ENCODE measurements around the gene NHEJ1. TPM values are rescaled to one million over a fixed set of nuclear protein-coding genes. Genes with fewer than 3 reads are reported as not detected.
A peak's percentile ranks its signal among the peaks of the same experiment; 100 is the strongest.

The NHEJ1 gene
- total and polyA plus RNA-seq, 8 donors: 4.5 to 25.5 (median 11.8) TPM

DNA sequence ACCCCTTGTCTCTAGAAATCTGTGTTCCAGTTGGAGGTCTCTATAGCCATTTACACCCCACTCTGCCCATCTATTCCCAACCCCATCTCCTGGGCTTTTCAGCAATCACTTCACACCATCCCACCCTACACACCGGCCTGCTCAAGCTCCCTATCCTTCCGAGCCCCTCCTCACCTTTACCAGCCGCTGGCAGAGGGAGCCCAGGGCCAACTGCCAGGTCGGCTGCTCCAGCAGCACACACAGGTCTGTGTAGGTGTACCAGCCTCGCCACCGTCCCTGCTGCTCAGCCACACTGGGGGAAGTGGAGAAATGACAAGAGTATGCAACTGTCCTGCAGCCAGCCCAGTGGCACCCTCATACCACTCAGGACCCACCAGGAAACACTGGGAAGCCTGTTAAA is 12.6 kb upstream of the NHEJ1 start:
- no peak for DNase-seq
- 86 to 93% (median 90%) methylated on average over 6 of the region's 6 CpGs for WGBS, 5 donors
- Histone ChIP-seq H3K27ac (no peak overlapping the region), H3K4me3 (no peak overlapping the region), H3K27me3 (no peaks in the 10 kb centered on the region), H3K9me3 (no peaks in the 10 kb centered on the region), H3K4me1 (peaks cover 12 to 48% (median 35%) of the 10 kb centered on the region in 4 donors), H3K36me3 (peaks cover 32 to 39% (median 36%) of the 10 kb centered on the region in 4 donors)
- no peak for TF ChIP-seq POLR2A (IDR thresholded peaks at IDR 0.05)
- TF ChIP-seq EP300 (IDR thresholded peaks at IDR 0.05): no peak
- no peak for TF ChIP-seq POLR2AphosphoS5 (IDR thresholded peaks at IDR 0.05)
- TF ChIP-seq, protein P1, sequence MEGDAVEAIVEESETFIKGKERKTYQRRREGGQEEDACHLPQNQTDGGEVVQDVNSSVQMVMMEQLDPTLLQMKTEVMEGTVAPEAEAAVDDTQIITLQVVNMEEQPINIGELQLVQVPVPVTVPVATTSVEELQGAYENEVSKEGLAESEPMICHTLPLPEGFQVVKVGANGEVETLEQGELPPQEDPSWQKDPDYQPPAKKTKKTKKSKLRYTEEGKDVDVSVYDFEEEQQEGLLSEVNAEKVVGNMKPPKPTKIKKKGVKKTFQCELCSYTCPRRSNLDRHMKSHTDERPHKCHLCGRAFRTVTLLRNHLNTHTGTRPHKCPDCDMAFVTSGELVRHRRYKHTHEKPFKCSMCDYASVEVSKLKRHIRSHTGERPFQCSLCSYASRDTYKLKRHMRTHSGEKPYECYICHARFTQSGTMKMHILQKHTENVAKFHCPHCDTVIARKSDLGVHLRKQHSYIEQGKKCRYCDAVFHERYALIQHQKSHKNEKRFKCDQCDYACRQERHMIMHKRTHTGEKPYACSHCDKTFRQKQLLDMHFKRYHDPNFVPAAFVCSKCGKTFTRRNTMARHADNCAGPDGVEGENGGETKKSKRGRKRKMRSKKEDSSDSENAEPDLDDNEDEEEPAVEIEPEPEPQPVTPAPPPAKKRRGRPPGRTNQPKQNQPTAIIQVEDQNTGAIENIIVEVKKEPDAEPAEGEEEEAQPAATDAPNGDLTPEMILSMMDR (IDR thresholded peaks at IDR 0.05): no peak
- intact Hi-C loops (cut with DNase I; ENCODE audit: low total_unique reads): loop anchor here (5.0 kb wide), 1 partner anchor 44 kb away; the partner anchor contains the start of gene ABCB6

DNA sequence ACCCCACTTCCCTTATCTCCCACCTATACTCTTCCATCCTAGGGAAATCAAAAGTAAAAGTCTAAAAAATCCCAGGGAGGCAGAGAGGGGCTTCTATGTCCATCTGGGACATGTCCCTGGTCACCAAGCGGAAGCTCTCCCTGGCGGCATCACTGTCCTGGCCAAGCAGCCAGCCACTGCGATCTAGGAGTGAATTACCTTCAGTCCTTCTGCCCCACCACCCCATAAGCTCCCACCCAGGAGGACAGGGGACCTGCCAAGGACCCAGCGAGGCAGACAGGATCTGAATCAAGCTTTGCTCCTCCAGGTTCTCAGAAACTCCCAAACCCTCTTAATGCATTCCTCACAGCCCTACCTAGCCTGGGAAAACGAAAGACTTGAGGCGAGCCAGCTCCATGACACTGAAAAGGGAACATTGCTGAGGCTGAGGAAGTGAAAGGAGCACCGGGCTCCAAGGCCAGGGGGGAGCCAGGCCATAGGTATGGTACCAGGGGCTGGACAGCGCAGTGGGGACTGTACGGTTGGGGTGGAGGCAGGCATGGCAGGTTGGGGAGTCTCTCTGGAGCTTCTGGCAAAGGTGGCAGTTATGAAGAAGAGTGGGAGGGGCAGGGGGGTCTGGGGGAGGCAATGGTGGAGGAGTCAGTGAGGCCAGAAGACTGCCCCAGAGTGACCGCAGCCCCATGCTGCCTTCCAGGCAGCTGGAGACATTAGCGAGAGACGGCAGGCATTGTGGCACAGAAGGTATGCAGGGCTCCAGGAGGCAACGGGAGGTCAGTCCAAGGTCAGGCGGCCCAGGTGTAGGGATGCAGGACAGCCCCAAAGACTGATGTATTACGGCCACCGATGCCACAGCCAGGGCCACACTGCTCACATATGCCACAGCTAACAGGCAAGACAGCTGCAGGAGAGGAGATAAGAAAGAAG is 11.9 kb upstream of the NHEJ1 start:
- no peak for DNase-seq
- Histone ChIP-seq H3K4me1 (peaks cover 12 to 48% (median 35%) of the 10 kb centered on the region in 4 donors), H3K27ac (peak overlapping the region in 3 of 5 donors; percentile 68 to 72 (median 72)), H3K9me3 (no peaks in the 10 kb centered on the region), H3K27me3 (no peaks in the 10 kb centered on the region), H3K4me3 (no peak overlapping the region), H3K36me3 (peaks cover 32 to 39% (median 36%) of the 10 kb centered on the region in 4 donors)
- TF ChIP-seq POLR2A (IDR thresholded peaks at IDR 0.05) (no peak), EP300 (IDR thresholded peaks at IDR 0.05) (no peak)
- 81 to 91% (median 88%) methylated on average over 16 of the region's 16 CpGs for WGBS, 5 donors
- intact Hi-C loops (cut with DNase I; ENCODE audit: low total_unique reads): loop anchor here (5.0 kb wide), 1 partner anchor 45 kb away; the partner anchor contains the start of gene ABCB6

DNA sequence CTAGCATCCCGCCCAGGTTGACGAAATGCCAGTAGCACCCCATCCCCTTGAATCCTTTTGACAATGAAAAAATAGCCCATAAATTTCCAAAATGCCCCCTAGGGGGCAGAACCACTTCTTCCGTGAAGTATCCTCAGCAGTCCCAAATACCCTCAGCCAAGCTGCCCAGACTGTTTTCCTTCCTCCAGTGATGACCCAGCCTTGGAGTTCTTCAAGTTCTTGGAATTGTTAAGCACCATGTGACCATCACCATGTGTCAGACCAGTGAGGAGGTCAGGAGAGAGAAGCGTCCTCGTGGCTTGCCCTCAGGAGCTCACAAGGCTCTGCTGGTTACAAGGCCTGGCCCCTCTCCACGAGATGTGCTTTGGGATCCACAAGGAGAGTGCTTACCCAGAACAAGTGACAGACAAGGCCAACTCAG is 10.6 kb upstream of the NHEJ1 start:
- intact Hi-C loops (cut with DNase I; ENCODE audit: low total_unique reads): loop anchor here (5.0 kb wide), 1 partner anchor 46 kb away; the partner anchor contains the start of gene ABCB6
- Histone ChIP-seq H3K4me3 (no peak overlapping the region), H3K27me3 (no peaks in the 10 kb centered on the region), H3K4me1 (peaks cover 12 to 48% (median 32%) of the 10 kb centered on the region in 4 donors), H3K9me3 (no peaks in the 10 kb centered on the region), H3K36me3 (peaks cover 32 to 39% (median 36%) of the 10 kb centered on the region in 4 donors), H3K27ac (peak overlapping the region in 4 of 5 donors; percentile 59 to 72 (median 70))
- no peak for TF ChIP-seq POLR2A (IDR thresholded peaks at IDR 0.05)
- TF ChIP-seq POLR2AphosphoS5 (IDR thresholded peaks at IDR 0.05): peak in 2 of 3 donors; percentile 8 to 32
- TF ChIP-seq, protein P1 (IDR thresholded peaks at IDR 0.05): peak in 5 of 7 experiments; percentile 44 to 77 (median 72)
- WGBS, 5 donors: 21 to 38% (median 28%) methylated on average over 5 to 6 of the region's 6 CpGs
- DNase-seq: peak in 1 of 2 donors; percentile 72

DNA sequence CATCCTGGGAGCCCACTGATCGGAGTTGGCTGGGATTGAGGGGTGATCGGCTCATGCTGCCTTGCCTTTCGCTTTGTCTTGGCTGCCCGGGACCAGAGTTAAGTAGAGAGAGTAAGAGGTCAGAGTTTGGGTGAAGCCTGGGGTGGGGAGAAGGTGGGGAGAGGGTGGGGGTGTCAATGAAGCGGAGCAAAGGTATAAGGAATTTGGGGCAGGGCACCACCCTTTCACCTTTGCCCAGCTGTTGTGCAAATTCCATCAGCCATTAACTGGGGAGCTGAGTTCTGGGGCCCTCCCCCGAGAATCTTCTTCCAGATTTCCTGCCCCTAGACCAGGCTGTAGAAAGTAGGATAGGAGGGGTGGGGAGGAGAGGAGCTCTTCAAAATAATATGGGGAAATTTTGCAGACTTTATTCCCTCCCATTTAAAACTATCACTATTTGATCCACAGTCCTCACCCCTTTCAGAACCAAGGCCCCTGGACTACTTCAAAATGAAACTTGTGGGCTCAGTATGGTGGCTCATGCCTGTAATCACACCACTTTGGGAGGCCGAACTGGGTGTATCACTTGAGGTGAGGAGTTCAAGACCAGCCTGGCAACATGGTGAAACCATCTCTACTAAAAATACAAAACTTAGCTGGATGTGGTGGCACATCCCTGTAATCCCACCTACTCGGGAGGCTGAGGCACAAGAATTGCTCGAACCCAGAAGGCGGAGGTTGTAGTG is 9.5 kb upstream of the NHEJ1 start, which contains the start of gene SLC23A3:
TSS of gene SLC23A3 (minus strand) at position 100 of the 725 bp plus-strand sequence. CDS start at position 55, 45 bp downstream.
- no peak for DNase-seq
- Histone ChIP-seq H3K36me3 (peaks cover 32 to 36% (median 33%) of the 10 kb centered on the region in 4 donors), H3K9me3 (no peaks in the 10 kb centered on the region), H3K4me1 (peaks cover 6 to 37% (median 21%) of the 10 kb centered on the region in 4 donors), H3K27me3 (no peaks in the 10 kb centered on the region), H3K27ac (peak within 1 kb of the TSS in 2 of 5 donors; percentile 68 to 72), H3K4me3 (no peak within 1 kb of the TSS)
- intact Hi-C loops (cut with DNase I; ENCODE audit: low total_unique reads): loop anchor here (5.0 kb wide), 1 partner anchor 47 kb away; the partner anchor contains the start of gene ABCB6
- WGBS, 5 donors: 81 to 84% (median 82%) methylated on average over 10 of the region's 10 CpGs
- TF ChIP-seq, protein P1 (IDR thresholded peaks at IDR 0.05): no peak
- no peak for TF ChIP-seq POLR2A (IDR thresholded peaks at IDR 0.05)
- TF ChIP-seq EP300 (IDR thresholded peaks at IDR 0.05): no peak
- no peak for TF ChIP-seq POLR2AphosphoS5 (IDR thresholded peaks at IDR 0.05)
